ENCODE measurements around the gene TRIM28.

The TRIM28 gene

GRCh38 chr19:58558066-58558622, 14.3 kb downstream of the TRIM28 start, which contains the start of gene UBE2M:
UBE2M (minus strand) TSS chr19:58558611; CDS start chr19:58558381, 230 bp downstream.
- no peak for FAIRE-seq
- no peak for DNase-seq (ENCODE audit: insufficient read length, low spot score)
- TF ChIP-seq CTCF (IDR thresholded peaks at IDR 0.05; ENCODE audit: insufficient read depth, missing control alignments): no peak

- FAIRE-seq (no peak), DNase-seq (ENCODE audit: insufficient read length, low spot score) (peak; percentile 63)
- no peak for TF ChIP-seq CTCF (IDR thresholded peaks at IDR 0.05; ENCODE audit: insufficient read depth, missing control alignments)
Observed at GRCh38 chr19:58558623-58559274, 14.9 kb downstream of the TRIM28 start.

GRCh38 chr19:58559275-58560006, 15.6 kb downstream of the TRIM28 start:
- no peak for TF ChIP-seq CTCF (IDR thresholded peaks at IDR 0.05; ENCODE audit: insufficient read depth, missing control alignments)
- FAIRE-seq: no peak
- peak; percentile 72 for DNase-seq (ENCODE audit: insufficient read length, low spot score)

- DNase-seq (ENCODE audit: insufficient read length, low spot score): no peak
- TF ChIP-seq CTCF (IDR thresholded peaks at IDR 0.05; ENCODE audit: insufficient read depth, missing control alignments): no peak
- no peak for FAIRE-seq
Observed at GRCh38 chr19:58560007-58560887, 16.4 kb downstream of the TRIM28 start.

- FAIRE-seq (no peak), DNase-seq (ENCODE audit: insufficient read length, low spot score) (no peak)
- TF ChIP-seq CTCF (IDR thresholded peaks at IDR 0.05; ENCODE audit: insufficient read depth, missing control alignments): no peak
Observed at GRCh38 chr19:58560921-58561320, 17.1 kb downstream of the TRIM28 start.

GRCh38 chr19:58561373-58562121, 17.7 kb downstream of the TRIM28 start:
- no peak for FAIRE-seq

More at GRCh38 chr19:58561373-58562121, 17.7 kb downstream of the TRIM28 start:
- TF ChIP-seq CTCF (IDR thresholded peaks at IDR 0.05; ENCODE audit: insufficient read depth, missing control alignments): no peak
- no peak for DNase-seq (ENCODE audit: insufficient read length, low spot score)

Data from D721Med (cell line).